K562 (cell line): Measurements from ENCODE around the gene MYO15B. TPM values are rescaled to one million over a fixed set of nuclear protein-coding genes. Genes with fewer than 3 reads are reported as not detected.

Experiments
- CLOCK ChIP-seq: fragments of 250-450 bp; sonication (Bioruptor Pico); IDR thresholded peaks from 2 replicates; pipeline ENCODE4 v1.4.0; 2020; ENCODE audit warnings: mild to moderate bottlenecking, moderate library complexity, borderline replicate concordance
- COPS2 ChIP-seq: fragments of 450-650 bp; conservative IDR thresholded peaks from 2 replicates; pipeline ENCODE4 v1.6.1; 2016; ENCODE audit warnings: mild to moderate bottlenecking, moderate library complexity
- FOS ChIP-seq: IDR thresholded peaks from 3 replicates; pipeline ENCODE4 v1.6.1; 2011; ENCODE audit not compliant: insufficient read length; ENCODE audit errors: extremely low read depth
- L3MBTL2 ChIP-seq: fragments of 450-650 bp; IDR thresholded peaks from 2 replicates; pipeline ENCODE4 v1.6.1; 2016; ENCODE audit warnings: mild to moderate bottlenecking, moderate library complexity
- MCM2 ChIP-seq: fragments of 450-650 bp; IDR thresholded peaks from 2 replicates; pipeline ENCODE4 v1.6.1; 2017; ENCODE audit warnings: low read depth, mild to moderate bottlenecking
- MITF ChIP-seq: IDR thresholded peaks from 2 replicates; pipeline ENCODE4 v1.6.1; 2014; ENCODE audit warnings: antibody characterized with exemption
- NCOA6 ChIP-seq: fragments of 450-650 bp; IDR thresholded peaks from 2 replicates; pipeline ENCODE4 v1.6.1; 2017; ENCODE audit warnings: mild to moderate bottlenecking
- NUFIP1 ChIP-seq: fragments of 450-650 bp; IDR thresholded peaks from 2 replicates; pipeline ENCODE4 v1.6.1; 2018; ENCODE audit not compliant: partially characterized antibody
- PBX2 ChIP-seq, 2 experiments: IDR thresholded peaks in 1 of 2; conservative IDR thresholded peaks in 1 of 2; 2 replicates each; pipeline ENCODE4 v1.6.1; 2016; ENCODE audit warnings: low read depth in 2 of 2, mild to moderate bottlenecking in 1 of 2, missing compliant biosample characterization in 1 of 2, missing genetic modification characterization in 1 of 2, moderate library complexity in 1 of 2
- POLR3A ChIP-seq: IDR thresholded peaks from 2 replicates; pipeline ENCODE4 v1.6.1; 2011; ENCODE audit warnings: borderline replicate concordance, mild to moderate bottlenecking, moderate library complexity; ENCODE audit not compliant: insufficient read length, insufficient read depth; ENCODE audit errors: extremely low read depth
- TEAD2 ChIP-seq: fragments of 450-650 bp; IDR thresholded peaks from 2 replicates; pipeline ENCODE4 v1.6.1; 2016; ENCODE audit warnings: missing genetic modification characterization, control low read depth, missing compliant biosample characterization
- YY1 ChIP-seq, 3 experiments: IDR thresholded peaks; 2 replicates each; pipeline ENCODE4 v1.6.1; 2011; ENCODE audit warnings: low read length in 2 of 3, mild to moderate bottlenecking in 2 of 3, moderate library complexity in 2 of 3, borderline replicate concordance in 1 of 3, control low read depth in 1 of 3, low read depth in 1 of 3; ENCODE audit not compliant: insufficient read depth in 3 of 3, insufficient replicate concordance in 2 of 3, control insufficient read depth in 1 of 3, insufficient read length in 1 of 3; ENCODE audit errors: extremely low read depth in 1 of 3
- ZHX1 ChIP-seq: fragments of 150-350 bp; conservative IDR thresholded peaks from 2 replicates; pipeline ENCODE4 v1.6.1; 2014; ENCODE audit warnings: low read length
- ZNF146 ChIP-seq: IDR thresholded peaks from one replicate; pipeline ENCODE4 v1.6.1; 2018; ENCODE audit warnings: missing compliant biosample characterization; ENCODE audit not compliant: unreplicated experiment
- ZNF347 ChIP-seq: fragments of 450-650 bp; formaldehyde crosslinking; IDR thresholded peaks from 2 replicates; pipeline ENCODE4 v1.4.0; 2020; ENCODE audit warnings: low read depth, mild to moderate bottlenecking, moderate library complexity
- ZNF76 ChIP-seq: fragments of 250-450 bp; sonication (Bioruptor Pico); IDR thresholded peaks from 2 replicates; pipeline ENCODE4 v1.4.0; 2020; ENCODE audit warnings: mild to moderate bottlenecking, moderate library complexity, borderline replicate concordance
- polyA plus RNA-seq, 8 experiments: library from polyadenylated mRNA; depleted of rRNA in 4 of 8; stranded (reverse) in 5 of 8; unstranded in 3 of 8; fragments of >200 nt; fragmentation: Nextera tagmentation in 2 of 8; fragmentation: Illumina TruSeq in 1 of 8; extraction: Ambion mirVana in 2 of 8; extraction: Trizol in 1 of 8; gene quantifications; 2 replicates each; pipeline versions ENCODE4 v1.2.1 to v1.2.3, GENCODE V29; 2011 to 2014; ENCODE audit warnings: inconsistent platforms in 1 of 8, missing spikeins in 1 of 8
- total RNA-seq, 7 experiments: library from RNA; depleted of rRNA in 6 of 7; stranded (reverse); fragments of >200 nt in 6 of 7; fragmentation: Illumina TruSeq in 2 of 7; extraction: Trizol in 2 of 7; gene quantifications; 2 replicates each; pipeline versions ENCODE4 v1.2.1 to v1.2.3, GENCODE V29; 2011 to 2021; ENCODE audit warnings: low replicate concordance in 1 of 7

MYO15B gene
- total and polyA plus RNA-seq, 9 of the 15 experiments (the other 6 are each of a cell fraction or from before 2014, with no cell fraction given): 0.05 to 3.1 (median 0.83) TPM; not detected in 2

GRCh38 chr17:75666959-75667790, 79.6 kb downstream of the MYO15B start, which contains the start of the genes RECQL5 and SAP30BP (continued):
- TF ChIP-seq NCOA6: no peak
- peak; percentile 20 for TF ChIP-seq FOS
- no peak for TF ChIP-seq MCM2
- TF ChIP-seq PBX2 (CRISPR knock-in tag; IDR thresholded peaks at IDR 0.05; ENCODE audit: low read depth): no peak
- no peak for TF ChIP-seq PBX2 (tag; conservative IDR thresholded peaks at IDR 0.05; ENCODE audit: low read depth)
- 0 out of 2 replicates have a peak, but pooled peaks have one; percentile 48 for TF ChIP-seq ZHX1
- TF ChIP-seq TEAD2 (tag): no peak
- TF ChIP-seq MITF: no peak
- no peak for TF ChIP-seq COPS2
- no peak for TF ChIP-seq CLOCK (CRISPR knock-in tag)
- no peak for TF ChIP-seq POLR3A
- no peak for TF ChIP-seq ZNF146
- no peak for TF ChIP-seq ZNF76 (CRISPR knock-in tag)
- no peak for TF ChIP-seq ZNF347 (CRISPR knock-in tag)
- peak; percentile 39; the same call in 1 of the 2 replicates for TF ChIP-seq L3MBTL2
- peak; percentile 49 to 93 (median 89) for TF ChIP-seq YY1 (IDR thresholded peaks at IDR 0.05; ENCODE audit: borderline replicate concordance in 1 of 3, control insufficient read depth in 1 of 3, extremely low read depth in 1 of 3, insufficient read depth in 3 of 3, insufficient read length in 1 of 3, insufficient replicate concordance in 2 of 3, low read depth in 1 of 3, low read length in 2 of 3)
- no peak for TF ChIP-seq NUFIP1
